ENCODE data around the gene PARD3B. TPM values are rescaled to one million over a fixed set of nuclear protein-coding genes. Genes with fewer than 3 reads are reported as not detected.

The PARD3B gene
- total and polyA plus RNA-seq, 2 experiments from 2014 or later = 3.5 to 4.4 TPM

DNA sequence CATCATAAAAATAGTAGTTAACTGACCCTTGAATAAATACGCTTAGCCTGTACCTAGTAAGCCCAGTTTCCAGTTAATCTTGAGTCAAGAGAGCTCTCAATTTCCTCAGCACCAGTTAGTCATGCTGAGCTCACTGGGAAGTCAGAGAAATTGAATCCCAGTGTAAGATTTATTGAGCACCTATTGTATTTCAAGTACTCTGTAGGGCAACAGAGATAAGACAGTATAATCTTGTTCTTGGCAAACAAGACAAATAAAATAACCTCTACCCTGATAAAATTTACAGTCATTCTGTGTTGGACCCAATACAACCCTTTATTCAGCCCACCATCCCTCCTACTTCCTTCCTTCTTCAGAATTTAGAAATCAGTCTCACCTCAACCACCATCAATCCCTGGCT, 1065.2 kb downstream of the PARD3B start:
- H3K4me1 Mint-ChIP-seq = peaks cover 20% of the 10 kb centered on the region
- Histone ChIP-seq H3K4me1 (ENCODE audit: insufficient read depth) (peaks cover 19% of the 10 kb centered on the region; the same call in 1 of the 2 replicates), H3K4me3 (no peak overlapping the region), H3K36me3 (ENCODE audit: insufficient read depth) (no peaks in the 10 kb centered on the region), H3K9me2 (ENCODE audit: insufficient read depth) (0 out of 2 replicates have a peak, but pooled peaks cover 4% of the 10 kb centered on the region), H3F3A (replicated peaks; ENCODE audit: low read depth) (no peaks in the 10 kb centered on the region), H3K27ac (ENCODE audit: low read depth) (no peak overlapping the region), H2AFZ (no peak overlapping the region; the same call in 1 of the 2 replicates), H3K79me2 (replicated peaks; ENCODE audit: insufficient read depth) (no peaks in the 10 kb centered on the region), H3K27me3 (ENCODE audit: insufficient read depth) (no peaks in the 10 kb centered on the region), H3K4me2 (no peak overlapping the region), H4K20me1 (replicated peaks; ENCODE audit: insufficient read depth) (no peaks in the 10 kb centered on the region)
- H3K4me3 Mint-ChIP-seq = no peak overlapping the region
- TF ChIP-seq ZNF331 (CRISPR knock-in tag; IDR thresholded peaks at IDR 0.05; ENCODE audit: low read depth) = no peak
- TF ChIP-seq, protein P1, sequence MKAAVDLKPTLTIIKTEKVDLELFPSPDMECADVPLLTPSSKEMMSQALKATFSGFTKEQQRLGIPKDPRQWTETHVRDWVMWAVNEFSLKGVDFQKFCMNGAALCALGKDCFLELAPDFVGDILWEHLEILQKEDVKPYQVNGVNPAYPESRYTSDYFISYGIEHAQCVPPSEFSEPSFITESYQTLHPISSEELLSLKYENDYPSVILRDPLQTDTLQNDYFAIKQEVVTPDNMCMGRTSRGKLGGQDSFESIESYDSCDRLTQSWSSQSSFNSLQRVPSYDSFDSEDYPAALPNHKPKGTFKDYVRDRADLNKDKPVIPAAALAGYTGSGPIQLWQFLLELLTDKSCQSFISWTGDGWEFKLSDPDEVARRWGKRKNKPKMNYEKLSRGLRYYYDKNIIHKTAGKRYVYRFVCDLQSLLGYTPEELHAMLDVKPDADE (IDR thresholded peaks at IDR 0.05) = no peak
- TF ChIP-seq, protein P2, sequence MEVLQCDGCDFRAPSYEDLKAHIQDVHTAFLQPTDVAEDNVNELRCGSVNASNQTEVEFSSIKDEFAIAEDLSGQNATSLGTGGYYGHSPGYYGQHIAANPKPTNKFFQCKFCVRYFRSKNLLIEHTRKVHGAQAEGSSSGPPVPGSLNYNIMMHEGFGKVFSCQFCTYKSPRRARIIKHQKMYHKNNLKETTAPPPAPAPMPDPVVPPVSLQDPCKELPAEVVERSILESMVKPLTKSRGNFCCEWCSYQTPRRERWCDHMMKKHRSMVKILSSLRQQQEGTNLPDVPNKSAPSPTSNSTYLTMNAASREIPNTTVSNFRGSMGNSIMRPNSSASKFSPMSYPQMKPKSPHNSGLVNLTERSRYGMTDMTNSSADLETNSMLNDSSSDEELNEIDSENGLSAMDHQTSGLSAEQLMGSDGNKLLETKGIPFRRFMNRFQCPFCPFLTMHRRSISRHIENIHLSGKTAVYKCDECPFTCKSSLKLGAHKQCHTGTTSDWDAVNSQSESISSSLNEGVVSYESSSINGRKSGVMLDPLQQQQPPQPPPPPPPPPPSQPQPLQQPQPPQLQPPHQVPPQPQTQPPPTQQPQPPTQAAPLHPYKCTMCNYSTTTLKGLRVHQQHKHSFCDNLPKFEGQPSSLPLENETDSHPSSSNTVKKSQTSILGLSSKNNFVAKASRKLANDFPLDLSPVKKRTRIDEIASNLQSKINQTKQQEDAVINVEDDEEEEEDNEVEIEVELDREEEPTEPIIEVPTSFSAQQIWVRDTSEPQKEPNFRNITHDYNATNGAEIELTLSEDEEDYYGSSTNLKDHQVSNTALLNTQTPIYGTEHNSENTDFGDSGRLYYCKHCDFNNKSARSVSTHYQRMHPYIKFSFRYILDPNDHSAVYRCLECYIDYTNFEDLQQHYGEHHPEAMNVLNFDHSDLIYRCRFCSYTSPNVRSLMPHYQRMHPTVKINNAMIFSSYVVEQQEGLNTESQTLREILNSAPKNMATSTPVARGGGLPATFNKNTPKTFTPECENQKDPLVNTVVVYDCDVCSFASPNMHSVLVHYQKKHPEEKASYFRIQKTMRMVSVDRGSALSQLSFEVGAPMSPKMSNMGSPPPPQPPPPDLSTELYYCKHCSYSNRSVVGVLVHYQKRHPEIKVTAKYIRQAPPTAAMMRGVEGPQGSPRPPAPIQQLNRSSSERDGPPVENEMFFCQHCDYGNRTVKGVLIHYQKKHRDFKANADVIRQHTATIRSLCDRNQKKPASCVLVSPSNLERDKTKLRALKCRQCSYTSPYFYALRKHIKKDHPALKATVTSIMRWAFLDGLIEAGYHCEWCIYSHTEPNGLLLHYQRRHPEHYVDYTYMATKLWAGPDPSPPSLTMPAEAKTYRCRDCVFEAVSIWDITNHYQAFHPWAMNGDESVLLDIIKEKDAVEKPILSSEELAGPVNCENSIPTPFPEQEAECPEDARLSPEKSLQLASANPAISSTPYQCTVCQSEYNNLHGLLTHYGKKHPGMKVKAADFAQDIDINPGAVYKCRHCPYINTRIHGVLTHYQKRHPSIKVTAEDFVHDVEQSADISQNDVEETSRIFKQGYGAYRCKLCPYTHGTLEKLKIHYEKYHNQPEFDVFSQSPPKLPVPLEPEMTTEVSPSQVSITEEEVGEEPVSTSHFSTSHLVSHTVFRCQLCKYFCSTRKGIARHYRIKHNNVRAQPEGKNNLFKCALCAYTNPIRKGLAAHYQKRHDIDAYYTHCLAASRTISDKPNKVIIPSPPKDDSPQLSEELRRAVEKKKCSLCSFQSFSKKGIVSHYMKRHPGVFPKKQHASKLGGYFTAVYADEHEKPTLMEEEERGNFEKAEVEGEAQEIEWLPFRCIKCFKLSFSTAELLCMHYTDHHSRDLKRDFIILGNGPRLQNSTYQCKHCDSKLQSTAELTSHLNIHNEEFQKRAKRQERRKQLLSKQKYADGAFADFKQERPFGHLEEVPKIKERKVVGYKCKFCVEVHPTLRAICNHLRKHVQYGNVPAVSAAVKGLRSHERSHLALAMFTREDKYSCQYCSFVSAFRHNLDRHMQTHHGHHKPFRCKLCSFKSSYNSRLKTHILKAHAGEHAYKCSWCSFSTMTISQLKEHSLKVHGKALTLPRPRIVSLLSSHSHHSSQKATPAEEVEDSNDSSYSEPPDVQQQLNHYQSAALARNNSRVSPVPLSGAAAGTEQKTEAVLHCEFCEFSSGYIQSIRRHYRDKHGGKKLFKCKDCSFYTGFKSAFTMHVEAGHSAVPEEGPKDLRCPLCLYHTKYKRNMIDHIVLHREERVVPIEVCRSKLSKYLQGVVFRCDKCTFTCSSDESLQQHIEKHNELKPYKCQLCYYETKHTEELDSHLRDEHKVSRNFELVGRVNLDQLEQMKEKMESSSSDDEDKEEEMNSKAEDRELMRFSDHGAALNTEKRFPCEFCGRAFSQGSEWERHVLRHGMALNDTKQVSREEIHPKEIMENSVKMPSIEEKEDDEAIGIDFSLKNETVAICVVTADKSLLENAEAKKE (CRISPR knock-in tag; IDR thresholded peaks at IDR 0.05) = no peak
- TF ChIP-seq POLR2AphosphoS5 (IDR thresholded peaks at IDR 0.05; ENCODE audit: low read depth) = no peak
- TF ChIP-seq, protein P3, sequence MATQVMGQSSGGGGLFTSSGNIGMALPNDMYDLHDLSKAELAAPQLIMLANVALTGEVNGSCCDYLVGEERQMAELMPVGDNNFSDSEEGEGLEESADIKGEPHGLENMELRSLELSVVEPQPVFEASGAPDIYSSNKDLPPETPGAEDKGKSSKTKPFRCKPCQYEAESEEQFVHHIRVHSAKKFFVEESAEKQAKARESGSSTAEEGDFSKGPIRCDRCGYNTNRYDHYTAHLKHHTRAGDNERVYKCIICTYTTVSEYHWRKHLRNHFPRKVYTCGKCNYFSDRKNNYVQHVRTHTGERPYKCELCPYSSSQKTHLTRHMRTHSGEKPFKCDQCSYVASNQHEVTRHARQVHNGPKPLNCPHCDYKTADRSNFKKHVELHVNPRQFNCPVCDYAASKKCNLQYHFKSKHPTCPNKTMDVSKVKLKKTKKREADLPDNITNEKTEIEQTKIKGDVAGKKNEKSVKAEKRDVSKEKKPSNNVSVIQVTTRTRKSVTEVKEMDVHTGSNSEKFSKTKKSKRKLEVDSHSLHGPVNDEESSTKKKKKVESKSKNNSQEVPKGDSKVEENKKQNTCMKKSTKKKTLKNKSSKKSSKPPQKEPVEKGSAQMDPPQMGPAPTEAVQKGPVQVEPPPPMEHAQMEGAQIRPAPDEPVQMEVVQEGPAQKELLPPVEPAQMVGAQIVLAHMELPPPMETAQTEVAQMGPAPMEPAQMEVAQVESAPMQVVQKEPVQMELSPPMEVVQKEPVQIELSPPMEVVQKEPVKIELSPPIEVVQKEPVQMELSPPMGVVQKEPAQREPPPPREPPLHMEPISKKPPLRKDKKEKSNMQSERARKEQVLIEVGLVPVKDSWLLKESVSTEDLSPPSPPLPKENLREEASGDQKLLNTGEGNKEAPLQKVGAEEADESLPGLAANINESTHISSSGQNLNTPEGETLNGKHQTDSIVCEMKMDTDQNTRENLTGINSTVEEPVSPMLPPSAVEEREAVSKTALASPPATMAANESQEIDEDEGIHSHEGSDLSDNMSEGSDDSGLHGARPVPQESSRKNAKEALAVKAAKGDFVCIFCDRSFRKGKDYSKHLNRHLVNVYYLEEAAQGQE (IDR thresholded peaks at IDR 0.05; ENCODE audit: unreplicated experiment) = no peak
- TF ChIP-seq EZH2 (IDR thresholded peaks at IDR 0.05; ENCODE audit: low read depth, unreplicated experiment) = no peak
- TF ChIP-seq NANOG (IDR thresholded peaks at IDR 0.05; ENCODE audit: borderline replicate concordance) = no peak
- TF ChIP-seq, protein P4, sequence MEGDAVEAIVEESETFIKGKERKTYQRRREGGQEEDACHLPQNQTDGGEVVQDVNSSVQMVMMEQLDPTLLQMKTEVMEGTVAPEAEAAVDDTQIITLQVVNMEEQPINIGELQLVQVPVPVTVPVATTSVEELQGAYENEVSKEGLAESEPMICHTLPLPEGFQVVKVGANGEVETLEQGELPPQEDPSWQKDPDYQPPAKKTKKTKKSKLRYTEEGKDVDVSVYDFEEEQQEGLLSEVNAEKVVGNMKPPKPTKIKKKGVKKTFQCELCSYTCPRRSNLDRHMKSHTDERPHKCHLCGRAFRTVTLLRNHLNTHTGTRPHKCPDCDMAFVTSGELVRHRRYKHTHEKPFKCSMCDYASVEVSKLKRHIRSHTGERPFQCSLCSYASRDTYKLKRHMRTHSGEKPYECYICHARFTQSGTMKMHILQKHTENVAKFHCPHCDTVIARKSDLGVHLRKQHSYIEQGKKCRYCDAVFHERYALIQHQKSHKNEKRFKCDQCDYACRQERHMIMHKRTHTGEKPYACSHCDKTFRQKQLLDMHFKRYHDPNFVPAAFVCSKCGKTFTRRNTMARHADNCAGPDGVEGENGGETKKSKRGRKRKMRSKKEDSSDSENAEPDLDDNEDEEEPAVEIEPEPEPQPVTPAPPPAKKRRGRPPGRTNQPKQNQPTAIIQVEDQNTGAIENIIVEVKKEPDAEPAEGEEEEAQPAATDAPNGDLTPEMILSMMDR (conservative IDR thresholded peaks at IDR 0.05; ENCODE audit: low read depth in 2 of 2) = no peak
- no peak for TF ChIP-seq JUNB (IDR thresholded peaks at IDR 0.05; ENCODE audit: unreplicated experiment)
- no peak for TF ChIP-seq EZH2phosphoT487 (IDR thresholded peaks at IDR 0.05; ENCODE audit: unreplicated experiment)
- TF ChIP-seq STAT1 (IDR thresholded peaks at IDR 0.05; ENCODE audit: unreplicated experiment) = no peak
- no peak for TF ChIP-seq CREB1 (CRISPR knock-in tag; IDR thresholded peaks at IDR 0.05; ENCODE audit: low read depth)
- no peak for TF ChIP-seq ZNF114 (CRISPR knock-in tag; IDR thresholded peaks at IDR 0.05)
- no peak overlapping the region for H3K27ac Mint-ChIP-seq
- DNase-seq (ENCODE audit: low spot score) (no peak), ATAC-seq (no peak)
- peaks cover 7% of the 10 kb centered on the region; the same call in 2 of the 3 replicates for H3K9me3 Mint-ChIP-seq
- H3K27me3 Mint-ChIP-seq (ENCODE audit: insufficient read depth, low read depth, poor library complexity) = no peaks in the 10 kb centered on the region
- H3K36me3 Mint-ChIP-seq (ENCODE audit: low read depth) = peaks cover 3% of the 10 kb centered on the region; the same call in 1 of the 3 replicates
